A673 (cell line): ENCODE data around the gene PGD.

Experiments used
- CTCF ChIP-seq: fragments of 300-800, 200-600 bp; sonication (generic); conservative IDR thresholded peaks from 2 replicates; pipeline ENCODE4 v1.5.1; 2017; ENCODE audit warnings: low read depth, mild to moderate bottlenecking, antibody characterized with exemption, low read length, moderate library complexity, mixed read lengths
- EZH2 ChIP-seq: fragments of 200-600 bp; sonication (generic); IDR thresholded peaks from 2 replicates; pipeline ENCODE4 v1.6.1; 2017; ENCODE audit warnings: borderline replicate concordance, low read depth, mild to moderate bottlenecking, mixed read lengths, antibody characterized with exemption, low read length; ENCODE audit not compliant: poor library complexity, severe bottlenecking

DNA sequence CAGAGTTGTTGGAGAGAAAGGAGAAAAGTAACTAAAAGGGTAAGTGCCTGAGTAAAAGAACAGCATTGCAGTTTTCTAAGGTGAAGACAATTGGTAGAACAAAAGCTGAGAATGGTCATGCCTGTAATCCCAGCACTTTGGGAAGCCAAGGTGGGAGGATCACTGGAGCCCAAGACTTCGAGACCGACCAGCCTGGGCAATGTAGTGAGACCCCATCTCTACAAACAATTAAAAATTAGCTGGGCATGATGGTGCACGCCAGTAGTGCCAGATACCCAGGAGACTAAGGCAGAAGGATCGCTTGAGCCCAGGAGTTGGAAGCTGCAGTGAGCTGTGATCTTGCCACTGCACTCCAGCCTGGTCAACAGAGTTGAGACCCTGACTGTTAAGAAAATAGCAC is 15.2 kb upstream of the PGD start:
- TF ChIP-seq EZH2 (no peak), CTCF (no peak)
